WI38 (cell line): ENCODE results near the gene EPHA3.

Experiments
- H3K4me3 ChIP-seq: 2 replicates; pipeline ENCODE4 v1.5.1; 2011; ENCODE audit warnings: low read depth, mild to moderate bottlenecking, control low read depth, low read length
- TF ChIP-seq, protein P1 (sequence below): IDR thresholded peaks from 2 replicates; pipeline ENCODE4 v1.5.1; 2012; ENCODE audit warnings: low read depth, mild to moderate bottlenecking, control low read depth, low read length

The EPHA3 gene

GRCh38 chr3:89087851-89088250 lies 19.6 kb upstream of the EPHA3 start:
- TF ChIP-seq, protein P1, sequence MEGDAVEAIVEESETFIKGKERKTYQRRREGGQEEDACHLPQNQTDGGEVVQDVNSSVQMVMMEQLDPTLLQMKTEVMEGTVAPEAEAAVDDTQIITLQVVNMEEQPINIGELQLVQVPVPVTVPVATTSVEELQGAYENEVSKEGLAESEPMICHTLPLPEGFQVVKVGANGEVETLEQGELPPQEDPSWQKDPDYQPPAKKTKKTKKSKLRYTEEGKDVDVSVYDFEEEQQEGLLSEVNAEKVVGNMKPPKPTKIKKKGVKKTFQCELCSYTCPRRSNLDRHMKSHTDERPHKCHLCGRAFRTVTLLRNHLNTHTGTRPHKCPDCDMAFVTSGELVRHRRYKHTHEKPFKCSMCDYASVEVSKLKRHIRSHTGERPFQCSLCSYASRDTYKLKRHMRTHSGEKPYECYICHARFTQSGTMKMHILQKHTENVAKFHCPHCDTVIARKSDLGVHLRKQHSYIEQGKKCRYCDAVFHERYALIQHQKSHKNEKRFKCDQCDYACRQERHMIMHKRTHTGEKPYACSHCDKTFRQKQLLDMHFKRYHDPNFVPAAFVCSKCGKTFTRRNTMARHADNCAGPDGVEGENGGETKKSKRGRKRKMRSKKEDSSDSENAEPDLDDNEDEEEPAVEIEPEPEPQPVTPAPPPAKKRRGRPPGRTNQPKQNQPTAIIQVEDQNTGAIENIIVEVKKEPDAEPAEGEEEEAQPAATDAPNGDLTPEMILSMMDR, result no peak
- no peak overlapping the region for H3K4me3 ChIP-seq

DNA sequence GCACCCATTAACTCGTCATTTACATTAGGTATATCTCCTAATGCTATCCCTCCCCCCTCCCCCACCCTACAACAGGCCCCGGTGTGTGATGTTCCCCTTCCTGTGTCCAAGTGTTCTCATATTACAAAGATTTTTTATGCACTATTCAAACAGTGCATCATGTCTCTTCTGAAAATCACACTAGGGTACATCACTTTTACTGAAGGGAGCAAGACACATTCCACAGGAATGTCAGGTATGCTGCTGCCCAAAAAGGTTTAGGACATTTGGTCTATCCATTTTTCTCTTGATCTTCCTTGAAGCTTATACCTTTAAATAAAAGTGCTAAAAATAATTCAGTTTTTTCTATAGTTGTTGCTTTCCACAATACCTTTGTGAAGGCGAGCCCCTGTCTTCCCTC lies 9.2 kb upstream of the EPHA3 start:
- TF ChIP-seq, protein P1, result no peak
- H3K4me3 ChIP-seq, result no peak overlapping the region

GRCh38 chr3:89098964-89099585 lies 8.3 kb upstream of the EPHA3 start:
- TF ChIP-seq, protein P1, result peak; percentile 49; the same call in 1 of the 2 replicates
- no peak overlapping the region for H3K4me3 ChIP-seq

DNA sequence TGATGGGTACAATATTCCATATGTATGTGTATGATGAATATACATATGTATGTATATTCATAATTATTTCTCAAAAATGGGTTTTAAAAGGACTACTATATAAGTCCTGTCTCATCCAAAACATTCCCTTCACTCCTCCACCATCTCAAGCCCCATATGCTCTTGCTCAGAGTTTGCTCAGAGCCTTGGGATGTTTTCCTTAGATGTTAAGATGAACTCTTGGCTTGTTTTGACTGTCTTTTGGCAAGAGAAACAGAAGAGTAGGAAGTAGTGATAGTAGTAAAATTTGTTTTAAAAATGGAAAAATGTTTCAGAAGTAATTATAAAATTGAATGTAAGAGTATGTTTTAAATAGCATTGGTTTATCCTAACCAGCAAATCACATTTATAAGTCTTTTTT lies 6.2 kb upstream of the EPHA3 start:
- no peak overlapping the region for H3K4me3 ChIP-seq
- TF ChIP-seq, protein P1, result no peak

- no peak overlapping the region for H3K4me3 ChIP-seq
- TF ChIP-seq, protein P1, result no peak
Observed at GRCh38 chr3:89101921-89102320, 5.5 kb upstream of the EPHA3 start.

- H3K4me3 ChIP-seq, result no peak overlapping the region
Observed at GRCh38 chr3:89104499-89104898, 2.9 kb upstream of the EPHA3 start.

DNA sequence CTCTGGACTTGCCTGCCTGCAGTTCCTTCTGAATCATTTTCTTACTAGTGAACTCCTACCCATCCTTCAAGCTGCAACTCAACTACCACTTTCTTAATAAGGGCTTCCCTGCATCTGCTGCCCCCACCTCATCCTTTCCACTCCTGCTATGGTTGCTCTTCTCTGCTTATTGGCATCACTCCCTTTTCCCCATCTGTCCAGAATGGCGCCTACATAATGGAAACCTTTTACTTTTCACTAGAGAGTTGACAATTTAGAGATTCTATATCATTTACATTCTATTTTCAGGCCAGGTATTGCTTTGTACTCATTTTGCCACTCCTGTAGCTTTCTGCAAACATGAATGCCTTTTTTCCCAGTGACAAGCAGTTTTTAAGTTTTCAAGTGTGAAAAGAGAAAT lies 1.9 kb upstream of the EPHA3 start:
- no peak overlapping the region for H3K4me3 ChIP-seq
- TF ChIP-seq, protein P1, result no peak

More at GRCh38 chr3:89104499-89104898, 2.9 kb upstream of the EPHA3 start:
- TF ChIP-seq, protein P1, result no peak
